HuH-7.5 (cell line): Measurements from ENCODE around the gene LRRFIP1.

Experiments
- DNase-seq: peaks from one replicate; pipeline ENCODE4 v3.0.0; 2011; ENCODE audit warnings: low spot score

LRRFIP1 gene

GRCh38 chr2:237689336-237690131 lies 62.1 kb downstream of the LRRFIP1 start:
- DNase-seq, result no peak

GRCh38 chr2:237691029-237691907 lies 63.9 kb downstream of the LRRFIP1 start:
- no peak for DNase-seq

GRCh38 chr2:237691908-237692600 lies 64.7 kb downstream of the LRRFIP1 start:
- peak; percentile 85 for DNase-seq

- DNase-seq, result no peak
These were observed 65.4 kb downstream of the LRRFIP1 start for GRCh38 chr2:237692601-237693290.

- no peak for DNase-seq
These were observed 66.1 kb downstream of the LRRFIP1 start for GRCh38 chr2:237693291-237693994.

- DNase-seq, result no peak
These were observed 67.2 kb downstream of the LRRFIP1 start for GRCh38 chr2:237694415-237695194.

- DNase-seq, result no peak
These were observed 67.9 kb downstream of the LRRFIP1 start for GRCh38 chr2:237695201-237695780.

- no peak for DNase-seq
These were observed 69.1 kb downstream of the LRRFIP1 start for GRCh38 chr2:237696461-237696860.

- DNase-seq, result no peak
These were observed 70.4 kb downstream of the LRRFIP1 start for GRCh38 chr2:237697586-237698357.

- no peak for DNase-seq
These were observed 70.9 kb downstream of the LRRFIP1 start for GRCh38 chr2:237698358-237698694.

GRCh38 chr2:237699870-237700511 lies 72.6 kb downstream of the LRRFIP1 start:
- no peak for DNase-seq

- DNase-seq, result no peak
These were observed 73.2 kb downstream of the LRRFIP1 start for GRCh38 chr2:237700512-237701032.

- DNase-seq, result no peak
These were observed 73.9 kb downstream of the LRRFIP1 start for GRCh38 chr2:237701033-237701858.

- DNase-seq, result no peak
These were observed 74.5 kb downstream of the LRRFIP1 start for GRCh38 chr2:237701859-237702390.

- no peak for DNase-seq
These were observed 75.3 kb downstream of the LRRFIP1 start for GRCh38 chr2:237702441-237703391.
